ENCODE results near the gene FLRT2. TPM values are rescaled to one million over a fixed set of nuclear protein-coding genes. Genes with fewer than 3 reads are reported as not detected.
A peak's percentile ranks its signal among the peaks of the same experiment; 100 is the strongest.

The FLRT2 gene
- total and polyA plus RNA-seq, 7 donors: 0.60 to 13.0 (median 3.0) TPM

DNA sequence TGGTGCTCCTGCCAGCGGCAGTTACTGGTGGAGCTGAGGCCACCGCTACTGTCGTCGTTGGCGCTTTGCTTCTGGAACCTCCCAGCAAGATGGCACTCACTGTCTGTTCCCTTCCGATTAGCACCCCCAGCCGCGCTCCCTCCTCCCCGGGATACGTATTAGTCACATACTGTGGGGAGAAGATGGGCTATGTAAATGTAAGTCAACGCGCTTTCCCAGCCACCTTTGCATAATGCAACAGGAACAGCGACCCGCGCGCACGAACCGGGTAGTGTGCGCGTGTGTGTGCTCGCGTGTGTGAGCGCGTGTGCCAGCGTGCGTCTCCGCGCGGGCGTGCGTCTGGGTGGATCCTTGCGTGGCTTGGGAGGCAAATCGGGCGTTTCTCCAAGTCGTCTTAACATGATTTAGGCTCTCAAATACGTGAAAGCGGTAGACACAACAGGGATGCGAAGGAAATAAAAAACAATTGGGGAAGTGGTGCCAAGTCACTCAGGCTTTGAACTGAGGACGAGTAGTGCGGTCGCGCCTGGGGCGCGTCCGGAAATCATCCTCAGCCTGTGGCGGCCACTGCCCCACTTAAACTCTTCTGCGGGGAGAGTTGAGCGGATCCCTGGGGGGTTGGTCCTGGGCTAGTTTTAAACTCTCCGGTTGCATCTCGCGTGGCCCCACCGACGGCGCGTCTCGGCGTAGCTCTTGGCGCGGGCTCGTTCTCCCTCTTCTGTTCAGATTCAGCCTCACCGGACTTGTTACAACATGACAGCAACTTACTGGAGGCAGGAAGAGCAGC is 1.8 kb downstream of the FLRT2 start:
- Histone ChIP-seq H3K4me3 (peak overlapping the region; percentile 35 to 68 (median 64)), H3K36me3 (no peaks in the 10 kb centered on the region), H3K27me3 (peaks cover 0 to 71% (median 10%) of the 10 kb centered on the region in 3 donors), H3K9me3 (no peaks in the 10 kb centered on the region), H3K4me1 (peaks cover 0 to 61% (median 37%) of the 10 kb centered on the region in 4 donors), H3K27ac (peak overlapping the region; percentile 61 to 73 (median 68))
- intact Hi-C loops (cut with DNase I): no loop called here
- TF ChIP-seq POLR2AphosphoS5 (IDR thresholded peaks at IDR 0.05): no peak
- TF ChIP-seq POLR2A (IDR thresholded peaks at IDR 0.05): no peak
- TF ChIP-seq EP300 (IDR thresholded peaks at IDR 0.05): no peak
- TF ChIP-seq, protein P1, sequence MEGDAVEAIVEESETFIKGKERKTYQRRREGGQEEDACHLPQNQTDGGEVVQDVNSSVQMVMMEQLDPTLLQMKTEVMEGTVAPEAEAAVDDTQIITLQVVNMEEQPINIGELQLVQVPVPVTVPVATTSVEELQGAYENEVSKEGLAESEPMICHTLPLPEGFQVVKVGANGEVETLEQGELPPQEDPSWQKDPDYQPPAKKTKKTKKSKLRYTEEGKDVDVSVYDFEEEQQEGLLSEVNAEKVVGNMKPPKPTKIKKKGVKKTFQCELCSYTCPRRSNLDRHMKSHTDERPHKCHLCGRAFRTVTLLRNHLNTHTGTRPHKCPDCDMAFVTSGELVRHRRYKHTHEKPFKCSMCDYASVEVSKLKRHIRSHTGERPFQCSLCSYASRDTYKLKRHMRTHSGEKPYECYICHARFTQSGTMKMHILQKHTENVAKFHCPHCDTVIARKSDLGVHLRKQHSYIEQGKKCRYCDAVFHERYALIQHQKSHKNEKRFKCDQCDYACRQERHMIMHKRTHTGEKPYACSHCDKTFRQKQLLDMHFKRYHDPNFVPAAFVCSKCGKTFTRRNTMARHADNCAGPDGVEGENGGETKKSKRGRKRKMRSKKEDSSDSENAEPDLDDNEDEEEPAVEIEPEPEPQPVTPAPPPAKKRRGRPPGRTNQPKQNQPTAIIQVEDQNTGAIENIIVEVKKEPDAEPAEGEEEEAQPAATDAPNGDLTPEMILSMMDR (IDR thresholded peaks at IDR 0.05): no peak
- peak; percentile 83 for DNase-seq
- WGBS, 2 donors: 1 to 30% methylated on average over 61 of the region's 61 CpGs

DNA sequence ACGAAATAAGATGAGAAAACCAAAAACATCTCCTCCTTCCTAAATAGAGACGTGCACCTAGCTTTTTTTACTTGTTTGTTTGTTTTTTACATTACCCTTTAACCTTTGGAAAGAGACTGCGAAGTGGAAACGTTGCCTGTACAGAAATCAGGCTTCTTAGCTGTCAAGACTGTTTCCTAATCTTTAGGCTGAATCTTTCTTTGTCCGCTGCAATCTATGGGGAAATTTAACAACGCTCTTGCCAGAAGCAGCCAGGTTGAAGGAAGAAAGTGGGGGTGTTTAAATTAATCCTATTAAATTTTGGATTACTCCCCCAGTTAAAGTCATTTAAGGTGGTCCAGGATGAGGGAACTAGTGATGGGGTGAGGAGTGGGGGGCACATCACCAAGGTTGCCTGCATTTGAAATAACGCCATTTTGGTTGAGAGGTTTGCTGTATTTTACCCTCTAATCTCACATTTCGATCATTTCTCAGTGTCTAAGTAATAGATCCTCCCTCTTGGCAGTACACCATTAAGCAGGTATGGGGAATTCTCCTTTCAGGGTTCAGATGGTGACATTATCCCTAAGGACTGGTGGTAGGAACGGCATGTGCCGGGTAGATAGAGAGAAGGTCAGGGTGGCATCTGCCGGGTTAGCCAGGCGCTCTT is 2.6 kb downstream of the FLRT2 start:
- Histone ChIP-seq H3K27me3 (peaks cover 0 to 71% (median 10%) of the 10 kb centered on the region in 3 donors), H3K4me3 (peak overlapping the region; percentile 56 to 68 (median 64)), H3K36me3 (no peaks in the 10 kb centered on the region), H3K27ac (peak overlapping the region; percentile 61 to 73 (median 68)), H3K4me1 (peaks cover 0 to 66% (median 38%) of the 10 kb centered on the region in 4 donors), H3K9me3 (no peaks in the 10 kb centered on the region)
- no peak for DNase-seq
- 3 to 15% methylated on average over 12 of the region's 12 CpGs for WGBS, 2 donors
- intact Hi-C loops (cut with DNase I): no loop called here
- TF ChIP-seq POLR2A (IDR thresholded peaks at IDR 0.05): no peak

DNA sequence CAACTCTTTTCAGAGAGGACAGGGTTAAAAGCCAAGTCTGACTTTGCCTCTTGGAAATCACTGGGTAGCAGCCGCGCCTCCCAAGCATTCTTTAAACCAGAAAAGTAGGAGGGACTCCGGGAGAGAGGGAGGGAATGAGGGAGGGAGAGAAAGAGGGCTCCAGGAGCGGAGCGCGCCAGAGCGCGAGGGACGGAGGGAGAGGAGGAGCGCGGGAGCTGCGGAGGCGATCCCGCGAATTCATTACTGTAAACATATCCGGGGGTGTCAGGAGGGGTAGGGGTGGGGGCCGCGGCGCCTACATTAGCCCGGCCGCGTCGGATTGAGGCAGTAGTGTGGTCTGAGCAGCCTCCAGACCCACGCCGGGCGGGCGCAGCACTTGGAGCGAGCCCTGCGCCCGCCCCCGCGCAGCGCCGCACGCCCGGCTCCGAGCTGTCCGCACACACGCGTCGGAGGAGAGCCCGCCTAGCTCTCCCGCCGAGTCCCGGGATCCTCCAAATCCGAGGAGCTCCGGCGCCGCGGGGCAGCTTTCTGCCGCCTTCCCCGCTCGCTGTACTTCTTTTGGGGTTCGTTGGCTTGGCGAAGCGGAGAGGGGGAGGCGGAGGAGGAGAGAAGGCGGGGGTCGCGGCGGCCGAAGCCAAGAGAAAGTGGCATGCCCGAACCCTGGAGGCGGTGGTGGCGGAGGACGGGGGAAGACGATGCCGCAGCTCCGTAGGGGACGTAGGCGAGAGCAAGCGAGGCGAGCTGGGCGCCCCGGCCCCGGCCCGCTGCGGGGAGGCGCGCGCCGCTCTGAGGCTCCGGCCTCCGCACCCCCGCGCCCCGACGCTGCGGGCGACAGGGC is 3.3 kb downstream of the FLRT2 start:
- no peaks in the 10 kb centered on the region for H3K9me3 ChIP-seq
- DNase-seq: peak; percentile 79
- peaks cover 0 to 65% (median 36%) of the 10 kb centered on the region in 4 donors for H3K4me1 ChIP-seq
- peak overlapping the region; percentile 56 to 68 (median 64) for H3K4me3 ChIP-seq
- WGBS, 2 donors: 2 to 22% methylated on average over 90 of the region's 90 CpGs
- H3K27ac ChIP-seq: peak overlapping the region; percentile 61 to 73 (median 68)
- H3K36me3 ChIP-seq: no peaks in the 10 kb centered on the region
- intact Hi-C loops (cut with DNase I): no loop called here
- TF ChIP-seq POLR2A (IDR thresholded peaks at IDR 0.05) (no peak), POLR2AphosphoS5 (IDR thresholded peaks at IDR 0.05) (peak; percentile 40 to 67 (median 55))
- peaks cover 0 to 66% (median 10%) of the 10 kb centered on the region in 3 donors for H3K27me3 ChIP-seq

DNA sequence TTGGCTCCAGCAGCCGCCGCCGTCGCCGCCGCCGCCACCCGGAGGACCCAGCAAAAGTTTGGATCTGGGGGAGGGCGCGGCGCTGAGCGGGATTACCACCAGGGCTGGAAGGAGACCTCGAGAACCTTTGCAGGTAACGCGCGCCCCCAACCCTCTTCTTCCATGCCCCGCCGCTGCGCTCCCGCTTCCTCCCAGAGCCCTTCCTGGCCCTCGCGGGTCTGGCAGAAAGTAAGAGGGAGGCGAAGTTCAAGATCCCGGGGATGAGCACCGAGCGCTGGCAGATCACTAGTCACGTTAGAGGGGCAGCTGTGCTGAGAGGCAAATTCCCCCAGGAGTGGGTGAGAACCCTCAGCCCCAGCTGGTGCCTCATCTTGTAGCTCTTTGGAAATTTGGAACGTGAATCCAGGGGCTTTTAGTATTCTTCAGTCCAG is 3.9 kb downstream of the FLRT2 start:
- Histone ChIP-seq H3K36me3 (no peaks in the 10 kb centered on the region), H3K4me3 (peak overlapping the region; percentile 56 to 68 (median 64)), H3K4me1 (peaks cover 0 to 59% (median 33%) of the 10 kb centered on the region in 4 donors), H3K9me3 (no peaks in the 10 kb centered on the region), H3K27me3 (peaks cover 0 to 62% (median 10%) of the 10 kb centered on the region in 3 donors), H3K27ac (peak overlapping the region; percentile 61 to 73 (median 68))
- 1 to 15% methylated on average over 28 of the region's 28 CpGs for WGBS, 2 donors
- intact Hi-C loops (cut with DNase I): no loop called here
- DNase-seq: peak; percentile 64
- no peak for TF ChIP-seq POLR2AphosphoS5 (IDR thresholded peaks at IDR 0.05)
- TF ChIP-seq EP300 (IDR thresholded peaks at IDR 0.05): no peak
- TF ChIP-seq POLR2A (IDR thresholded peaks at IDR 0.05): no peak
- TF ChIP-seq, protein P1 (IDR thresholded peaks at IDR 0.05): no peak

DNA sequence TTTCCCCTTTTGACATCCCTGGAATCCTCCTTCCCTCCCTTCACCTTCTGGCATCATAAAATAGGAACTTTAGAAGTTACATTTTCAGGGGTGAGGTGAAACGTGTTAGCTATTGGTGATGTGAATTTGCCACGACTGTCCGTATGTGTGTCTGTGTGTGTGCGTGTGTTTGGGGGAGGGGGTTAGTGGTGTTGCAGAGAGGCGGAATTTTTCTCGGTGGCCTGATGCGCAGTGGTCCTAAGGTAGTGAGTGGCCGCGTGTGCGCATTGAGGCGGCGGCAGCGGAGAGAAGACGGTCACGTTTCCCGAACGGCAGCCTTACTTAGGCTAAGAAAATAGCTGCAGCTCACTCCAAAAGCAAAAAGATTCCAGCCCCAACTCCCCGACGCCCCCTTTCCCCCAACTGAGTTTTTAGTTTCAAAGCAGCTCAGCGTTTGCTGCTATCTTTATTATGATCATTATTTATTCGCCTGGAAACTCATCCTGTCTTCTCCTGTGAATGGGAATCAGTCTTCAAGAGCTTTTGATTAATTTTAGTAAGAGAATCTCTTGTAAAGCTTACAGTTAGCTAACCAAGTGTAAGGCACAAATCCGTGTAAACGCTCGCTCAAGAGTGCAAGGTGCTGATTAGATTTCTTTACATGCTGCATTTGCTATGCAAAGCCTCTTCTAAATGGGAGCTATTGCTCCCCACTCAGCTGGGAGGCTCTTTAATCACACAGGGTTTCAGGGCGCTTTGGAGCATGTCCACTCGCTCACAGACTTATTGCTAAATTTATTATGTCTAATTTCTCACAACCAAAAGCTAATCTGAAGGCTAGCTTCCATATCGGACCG is 4.7 kb downstream of the FLRT2 start:
- TF ChIP-seq POLR2AphosphoS5 (IDR thresholded peaks at IDR 0.05) (no peak), EP300 (IDR thresholded peaks at IDR 0.05) (no peak)
- TF ChIP-seq, protein P1 (IDR thresholded peaks at IDR 0.05): no peak
- Histone ChIP-seq H3K9me3 (no peaks in the 10 kb centered on the region), H3K4me1 (peaks cover 0 to 53% (median 31%) of the 10 kb centered on the region in 4 donors), H3K27me3 (peaks cover 0 to 58% (median 10%) of the 10 kb centered on the region in 3 donors), H3K36me3 (no peaks in the 10 kb centered on the region), H3K4me3 (peak overlapping the region; percentile 56 to 68 (median 64)), H3K27ac (peak overlapping the region; percentile 61 to 73 (median 68))
- WGBS, 2 donors: 12 to 22% methylated on average over 28 of the region's 28 CpGs
- no peak for DNase-seq
- intact Hi-C loops (cut with DNase I): no loop called here
